Left ventricle myocardium inferior (tissue), 1 donor: ENCODE data around the gene PALD1. TPM values are rescaled to one million over a fixed set of nuclear protein-coding genes. Genes with fewer than 3 reads are reported as not detected.

ENCODE experiments used
- DNase-seq: peaks from one replicate; pipeline ENCODE4 v3.0.0-alpha.2; 2020
- H3K27ac ChIP-seq: fragments of 200-600 bp; replicated peaks from 2 replicates; pipeline ENCODE4 v1.8.0; 2021
- H3K27me3 ChIP-seq: fragments of 200-600 bp; 2 replicates; pipeline ENCODE4 v1.8.0; 2021; ENCODE audit warnings: low read depth
- H3K36me3 ChIP-seq: fragments of 200-600 bp; 2 replicates; pipeline ENCODE4 v1.8.0; 2021
- H3K4me1 ChIP-seq: fragments of 200-600 bp; 2 replicates; pipeline ENCODE4 v1.8.0; 2021
- H3K4me3 ChIP-seq: fragments of 200-600 bp; 2 replicates; pipeline ENCODE4 v1.8.0; 2021; ENCODE audit warnings: mild to moderate bottlenecking, moderate library complexity
- H3K9me3 ChIP-seq: fragments of 200-600 bp; replicated peaks from 2 replicates; pipeline ENCODE4 v1.8.0; 2021
- CTCF ChIP-seq: fragments of 200-600 bp; IDR thresholded peaks from 2 replicates; pipeline ENCODE4 v1.8.0; 2021; ENCODE audit warnings: antibody characterized with exemption, mild to moderate bottlenecking, borderline replicate concordance
- intact Hi-C: fragments of 100-400 bp; cut with micrococcal nuclease; formaldehyde crosslinking; loops from one replicate; pipeline ENCODE4 v1.11.0; 2022
- total RNA-seq: library from RNA; stranded (reverse); fragmentation: NEBNext Ultra II Directional; extraction: Animal tissue kit (Norgen Biotek cat#: 25700); gene quantifications from one replicate; pipeline ENCODE4 v1.2.1, GENCODE V29; 2021
- donor health status: DM: no; HTN: yes; CAD: no; lungs with severe emphysema.

The PALD1 gene
- total RNA-seq, 1 donor from 2014 or later = 5.1 TPM

- H3K9me3 ChIP-seq = no peaks in the 10 kb centered on the region
- peaks cover 13% of the 10 kb centered on the region for H3K4me1 ChIP-seq
- no peak for DNase-seq
- no peak overlapping the region for H3K27ac ChIP-seq
- no peak overlapping the region for H3K4me3 ChIP-seq
- intact Hi-C loops = no loop called here
- H3K36me3 ChIP-seq = no peaks in the 10 kb centered on the region
- no peaks in the 10 kb centered on the region for H3K27me3 ChIP-seq
- no peak for TF ChIP-seq CTCF
These were observed 117.0 kb downstream of the PALD1 start for GRCh38 chr10:70595566-70596016.

- no peaks in the 10 kb centered on the region for H3K36me3 ChIP-seq
- TF ChIP-seq CTCF = no peak
- no peak for DNase-seq
- no peak overlapping the region for H3K4me3 ChIP-seq
- no peak overlapping the region for H3K27ac ChIP-seq
- intact Hi-C loops = no loop called here
- no peaks in the 10 kb centered on the region for H3K27me3 ChIP-seq
- peaks cover 6% of the 10 kb centered on the region for H3K4me1 ChIP-seq
- H3K9me3 ChIP-seq = no peaks in the 10 kb centered on the region
These were observed 117.7 kb downstream of the PALD1 start for GRCh38 chr10:70596110-70596798.

GRCh38 chr10:70596860-70597809 lies 118.6 kb downstream of the PALD1 start:
- Histone ChIP-seq H3K9me3 (no peaks in the 10 kb centered on the region), H3K27me3 (no peaks in the 10 kb centered on the region), H3K36me3 (no peaks in the 10 kb centered on the region), H3K4me3 (no peak overlapping the region), H3K4me1 (peaks cover 4% of the 10 kb centered on the region), H3K27ac (no peak overlapping the region)
- TF ChIP-seq CTCF = no peak
- intact Hi-C loops = no loop called here
- DNase-seq = no peak

- no peak for DNase-seq
- Histone ChIP-seq H3K27me3 (no peaks in the 10 kb centered on the region), H3K27ac (no peak overlapping the region), H3K4me3 (no peak overlapping the region), H3K4me1 (peaks cover 4% of the 10 kb centered on the region), H3K9me3 (no peaks in the 10 kb centered on the region), H3K36me3 (no peaks in the 10 kb centered on the region)
- TF ChIP-seq CTCF = no peak
- intact Hi-C loops = no loop called here
These were observed 119.6 kb downstream of the PALD1 start for GRCh38 chr10:70597856-70598815.

- Histone ChIP-seq H3K27ac (no peak overlapping the region), H3K9me3 (no peaks in the 10 kb centered on the region), H3K4me1 (peaks cover 4% of the 10 kb centered on the region), H3K36me3 (no peaks in the 10 kb centered on the region), H3K27me3 (no peaks in the 10 kb centered on the region), H3K4me3 (no peak overlapping the region)
- intact Hi-C loops = no loop called here
- no peak for TF ChIP-seq CTCF
- no peak for DNase-seq
These were observed 120.3 kb downstream of the PALD1 start for GRCh38 chr10:70598857-70599295.
